COLO668 (cell line): ENCODE measurements around the gene ASXL1.
"Not testable (repeated sequence)": the region's sequence is repeated elsewhere in the genome, so short reads cannot be mapped to it uniquely, and the experiment has no call there.

Source experiments
- DNase-seq: peaks from one replicate; lab custom pipeline; 2025; ENCODE audit not compliant: unreplicated experiment; lab: John Stamatoyannopoulos, UW

The ASXL1 gene

GRCh38 chr20:32464401-32465091, 106.4 kb downstream of the ASXL1 start:
- no peak for DNase-seq

GRCh38 chr20:32465092-32465900, 107.2 kb downstream of the ASXL1 start:
- peak; percentile 34 for DNase-seq

- DNase-seq = not testable (repeated sequence)
Measured at GRCh38 chr20:32465901-32466675, 108.0 kb downstream of the ASXL1 start.

- no peak for DNase-seq
Measured at GRCh38 chr20:32466739-32467505, 108.8 kb downstream of the ASXL1 start.

GRCh38 chr20:32467506-32468312, 109.6 kb downstream of the ASXL1 start:
- no peak for DNase-seq

GRCh38 chr20:32468313-32468640, 110.1 kb downstream of the ASXL1 start:
- DNase-seq = no peak

GRCh38 chr20:32468860-32469259, 110.7 kb downstream of the ASXL1 start:
- no peak for DNase-seq

GRCh38 chr20:32470025-32470861, 112.1 kb downstream of the ASXL1 start:
- peak; percentile 46 for DNase-seq

GRCh38 chr20:32470940-32471339, 112.8 kb downstream of the ASXL1 start:
- no peak for DNase-seq

- no peak for DNase-seq
Measured at GRCh38 chr20:32472581-32473207, 114.6 kb downstream of the ASXL1 start.

- DNase-seq = no peak
Measured at GRCh38 chr20:32473231-32474008, 115.3 kb downstream of the ASXL1 start.

- DNase-seq = no peak
Measured at GRCh38 chr20:32474009-32474716, 116.0 kb downstream of the ASXL1 start.

GRCh38 chr20:32474717-32474966, 116.5 kb downstream of the ASXL1 start:
- no peak for DNase-seq

- DNase-seq = peak; percentile 36
Measured at GRCh38 chr20:32474967-32475811, 117.1 kb downstream of the ASXL1 start.

- DNase-seq = no peak
Measured at GRCh38 chr20:32476684-32477593, 118.8 kb downstream of the ASXL1 start.
